Myocyte (in vitro differentiated cells): ENCODE measurements around the gene CSPG4. TPM values are rescaled to one million over a fixed set of nuclear protein-coding genes. Genes with fewer than 3 reads are reported as not detected.
"Not testable (repeated sequence)": the region's sequence is repeated elsewhere in the genome, so short reads cannot be mapped to it uniquely, and the experiment has no call there.

Source experiments
- DNase-seq: peaks from one replicate; pipeline ENCODE4 v3.0.0-alpha.2; 2012; ENCODE audit warnings: low read depth
- polyA plus RNA-seq: library from polyadenylated mRNA; unstranded; fragments of >200 nt; gene quantifications from one replicate; pipeline ENCODE4 v1.2.1, GENCODE V29; 2012; ENCODE audit warnings: missing spikeins
- total RNA-seq: library from RNA; depleted of rRNA; stranded (reverse); fragments of >200 nt; gene quantifications from 2 replicates; pipeline ENCODE4 v1.2.3, GENCODE V29; 2014

The CSPG4 gene, protein sequence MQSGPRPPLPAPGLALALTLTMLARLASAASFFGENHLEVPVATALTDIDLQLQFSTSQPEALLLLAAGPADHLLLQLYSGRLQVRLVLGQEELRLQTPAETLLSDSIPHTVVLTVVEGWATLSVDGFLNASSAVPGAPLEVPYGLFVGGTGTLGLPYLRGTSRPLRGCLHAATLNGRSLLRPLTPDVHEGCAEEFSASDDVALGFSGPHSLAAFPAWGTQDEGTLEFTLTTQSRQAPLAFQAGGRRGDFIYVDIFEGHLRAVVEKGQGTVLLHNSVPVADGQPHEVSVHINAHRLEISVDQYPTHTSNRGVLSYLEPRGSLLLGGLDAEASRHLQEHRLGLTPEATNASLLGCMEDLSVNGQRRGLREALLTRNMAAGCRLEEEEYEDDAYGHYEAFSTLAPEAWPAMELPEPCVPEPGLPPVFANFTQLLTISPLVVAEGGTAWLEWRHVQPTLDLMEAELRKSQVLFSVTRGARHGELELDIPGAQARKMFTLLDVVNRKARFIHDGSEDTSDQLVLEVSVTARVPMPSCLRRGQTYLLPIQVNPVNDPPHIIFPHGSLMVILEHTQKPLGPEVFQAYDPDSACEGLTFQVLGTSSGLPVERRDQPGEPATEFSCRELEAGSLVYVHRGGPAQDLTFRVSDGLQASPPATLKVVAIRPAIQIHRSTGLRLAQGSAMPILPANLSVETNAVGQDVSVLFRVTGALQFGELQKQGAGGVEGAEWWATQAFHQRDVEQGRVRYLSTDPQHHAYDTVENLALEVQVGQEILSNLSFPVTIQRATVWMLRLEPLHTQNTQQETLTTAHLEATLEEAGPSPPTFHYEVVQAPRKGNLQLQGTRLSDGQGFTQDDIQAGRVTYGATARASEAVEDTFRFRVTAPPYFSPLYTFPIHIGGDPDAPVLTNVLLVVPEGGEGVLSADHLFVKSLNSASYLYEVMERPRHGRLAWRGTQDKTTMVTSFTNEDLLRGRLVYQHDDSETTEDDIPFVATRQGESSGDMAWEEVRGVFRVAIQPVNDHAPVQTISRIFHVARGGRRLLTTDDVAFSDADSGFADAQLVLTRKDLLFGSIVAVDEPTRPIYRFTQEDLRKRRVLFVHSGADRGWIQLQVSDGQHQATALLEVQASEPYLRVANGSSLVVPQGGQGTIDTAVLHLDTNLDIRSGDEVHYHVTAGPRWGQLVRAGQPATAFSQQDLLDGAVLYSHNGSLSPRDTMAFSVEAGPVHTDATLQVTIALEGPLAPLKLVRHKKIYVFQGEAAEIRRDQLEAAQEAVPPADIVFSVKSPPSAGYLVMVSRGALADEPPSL (N-terminal part only)
- total RNA-seq, result 6.2 and 19.6 TPM in 2 replicates
- polyA plus RNA-seq, result 21.0 TPM

DNA sequence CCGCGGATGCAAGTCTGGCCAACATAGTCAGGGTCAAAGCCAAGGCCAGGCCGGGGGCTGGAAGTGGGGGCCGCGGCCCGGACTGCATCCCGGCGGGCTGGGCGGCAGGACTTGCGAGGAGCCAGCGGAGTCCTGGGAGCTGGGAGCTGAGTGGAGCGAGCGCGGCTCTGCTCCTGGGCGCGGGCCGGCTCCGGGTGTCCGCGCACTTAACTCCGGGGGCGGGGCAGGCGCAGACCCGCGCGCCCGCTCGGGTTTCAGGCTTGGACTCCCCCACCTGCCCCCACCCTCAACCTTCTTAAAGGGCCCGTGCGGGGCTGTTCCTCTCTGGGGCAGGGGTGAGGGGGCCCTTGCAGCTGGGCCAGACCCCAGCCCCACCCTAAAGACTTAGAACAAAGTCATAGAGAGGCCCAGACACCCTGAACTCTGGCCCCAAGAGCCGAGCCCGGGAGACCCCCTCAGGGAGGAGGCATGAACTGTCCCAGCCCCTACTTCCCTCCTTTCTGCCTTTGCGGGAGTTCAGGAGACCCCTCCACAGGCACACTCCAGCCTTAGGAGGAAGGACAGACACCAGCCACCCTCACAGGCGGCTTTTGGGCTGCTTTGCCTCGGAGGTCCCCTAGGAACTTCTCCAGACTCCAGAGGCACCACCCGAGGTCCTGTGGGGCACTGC lies at the start of gene CSPG4:
Gene CSPG4, minus strand, starts transcription at position 181 of the 670 bp plus-strand sequence. Its CDS starts 93 bp downstream, at position 88.
- DNase-seq, result peak; percentile 66

GRCh38 chr15:75762357-75762718 lies 49.7 kb upstream of the CSPG4 start:
- not testable (repeated sequence) for DNase-seq

DNA sequence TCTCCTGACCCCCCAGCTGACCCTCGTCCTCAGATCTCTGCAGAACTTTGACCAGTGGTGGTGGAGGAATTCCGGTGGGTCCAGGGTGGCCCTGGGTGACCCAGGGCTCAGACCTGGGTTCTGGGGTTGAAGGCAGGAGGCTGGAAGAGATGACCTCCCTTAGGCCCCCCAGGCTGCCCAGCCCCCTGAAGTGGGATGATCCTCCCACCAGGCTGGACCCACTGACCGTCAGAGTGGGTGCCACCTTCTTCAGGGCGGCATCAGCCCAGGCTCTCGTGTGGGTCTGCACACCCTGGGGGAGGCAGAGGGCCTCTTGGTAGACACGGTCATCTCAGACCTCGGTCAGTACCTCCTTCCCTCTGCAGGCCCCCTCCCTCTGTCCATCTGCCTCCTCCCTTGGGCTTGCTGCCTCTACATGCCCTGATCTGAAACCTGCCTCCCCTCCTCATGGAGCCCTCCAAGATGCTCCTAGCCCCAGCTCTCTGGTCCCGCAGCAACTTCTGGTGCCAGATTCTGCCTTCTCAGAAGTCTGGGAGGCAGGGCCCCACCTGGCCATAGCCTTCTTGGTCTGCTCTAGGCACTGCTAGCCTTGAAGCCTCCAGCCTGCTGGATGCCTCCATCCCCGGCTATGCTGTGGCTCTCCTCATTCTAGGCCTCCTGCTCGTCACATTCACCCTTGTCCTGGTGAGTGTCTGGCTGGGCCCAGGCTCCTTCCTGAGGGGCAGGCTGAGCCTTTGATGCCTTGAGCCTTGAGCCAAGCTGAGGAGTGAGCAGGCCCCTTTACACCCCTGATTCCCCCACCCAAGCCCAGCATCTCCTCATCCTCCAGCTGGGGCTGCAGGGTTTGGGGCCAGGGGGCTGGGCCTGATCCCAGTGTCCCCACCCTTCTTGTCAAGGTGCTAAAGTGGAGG lies 49.1 kb upstream of the CSPG4 start:
- DNase-seq, result no peak

DNA sequence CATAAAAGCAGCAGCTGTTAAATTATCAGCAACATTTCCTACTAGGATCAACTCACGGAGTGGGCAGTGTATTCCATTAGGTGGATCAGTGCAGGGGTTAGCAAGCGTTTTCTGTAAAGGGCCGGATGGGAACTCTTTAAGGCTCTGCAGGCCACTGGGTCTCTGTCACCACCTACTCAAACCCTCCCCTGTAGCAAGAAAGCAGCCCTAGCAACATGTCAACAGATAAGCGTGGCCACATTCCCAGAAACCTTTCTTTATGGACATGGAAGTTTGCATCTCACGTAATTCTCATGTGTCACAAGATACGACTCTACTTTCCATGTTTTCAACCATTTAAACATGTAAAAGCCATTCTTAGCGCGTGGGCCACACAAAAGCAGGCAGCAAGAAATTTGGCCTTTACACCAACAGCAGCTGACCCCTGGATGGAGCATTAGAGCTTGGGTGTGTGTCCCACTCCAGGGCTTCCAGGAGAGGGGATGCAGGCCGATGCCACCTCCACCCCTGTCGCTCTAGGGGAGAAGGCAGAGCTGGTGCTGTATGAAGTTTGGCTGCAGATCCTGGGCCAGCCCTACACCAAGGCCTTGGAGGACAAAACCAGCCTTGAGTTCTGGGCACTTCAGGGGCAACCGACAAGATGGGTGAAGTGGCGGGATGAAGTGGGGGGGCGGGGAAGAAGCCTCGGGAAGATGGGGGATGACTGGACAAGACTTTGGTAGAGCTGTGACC lies 48.2 kb upstream of the CSPG4 start:
- no peak for DNase-seq

DNA sequence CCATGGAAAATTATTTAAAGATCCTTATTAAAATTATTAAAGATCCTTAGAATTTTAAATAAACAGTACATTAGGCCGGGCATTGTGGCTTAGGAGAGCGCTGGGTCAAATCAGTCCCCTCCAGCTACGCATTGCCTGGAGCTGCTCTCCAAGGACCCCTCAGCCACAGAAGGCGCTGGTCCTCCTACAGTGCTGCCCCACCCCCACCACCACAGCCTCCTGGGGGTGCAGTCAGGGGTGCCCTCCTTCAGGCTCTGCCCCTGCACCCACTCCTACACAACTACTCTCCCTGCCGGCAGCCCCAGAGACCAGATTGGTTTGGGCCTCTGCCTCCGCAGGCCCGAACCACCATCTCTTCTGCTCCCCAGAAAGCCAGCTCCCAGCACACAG lies 47.5 kb upstream of the CSPG4 start:
- DNase-seq, result not testable (repeated sequence)

- no peak for DNase-seq
Observed at GRCh38 chr15:75759416-75760130, 46.9 kb upstream of the CSPG4 start.

GRCh38 chr15:75758071-75758872 lies 45.6 kb upstream of the CSPG4 start:
- DNase-seq, result peak; percentile 93

- not testable (repeated sequence) for DNase-seq
Observed at GRCh38 chr15:75754871-75755270, 42.2 kb upstream of the CSPG4 start.

GRCh38 chr15:75753145-75753544 lies 40.5 kb upstream of the CSPG4 start:
- DNase-seq, result no peak

- no peak for DNase-seq
Observed at GRCh38 chr15:75751891-75752290, 39.2 kb upstream of the CSPG4 start.

GRCh38 chr15:75751116-75751875 lies 38.6 kb upstream of the CSPG4 start:
- no peak for DNase-seq

DNA sequence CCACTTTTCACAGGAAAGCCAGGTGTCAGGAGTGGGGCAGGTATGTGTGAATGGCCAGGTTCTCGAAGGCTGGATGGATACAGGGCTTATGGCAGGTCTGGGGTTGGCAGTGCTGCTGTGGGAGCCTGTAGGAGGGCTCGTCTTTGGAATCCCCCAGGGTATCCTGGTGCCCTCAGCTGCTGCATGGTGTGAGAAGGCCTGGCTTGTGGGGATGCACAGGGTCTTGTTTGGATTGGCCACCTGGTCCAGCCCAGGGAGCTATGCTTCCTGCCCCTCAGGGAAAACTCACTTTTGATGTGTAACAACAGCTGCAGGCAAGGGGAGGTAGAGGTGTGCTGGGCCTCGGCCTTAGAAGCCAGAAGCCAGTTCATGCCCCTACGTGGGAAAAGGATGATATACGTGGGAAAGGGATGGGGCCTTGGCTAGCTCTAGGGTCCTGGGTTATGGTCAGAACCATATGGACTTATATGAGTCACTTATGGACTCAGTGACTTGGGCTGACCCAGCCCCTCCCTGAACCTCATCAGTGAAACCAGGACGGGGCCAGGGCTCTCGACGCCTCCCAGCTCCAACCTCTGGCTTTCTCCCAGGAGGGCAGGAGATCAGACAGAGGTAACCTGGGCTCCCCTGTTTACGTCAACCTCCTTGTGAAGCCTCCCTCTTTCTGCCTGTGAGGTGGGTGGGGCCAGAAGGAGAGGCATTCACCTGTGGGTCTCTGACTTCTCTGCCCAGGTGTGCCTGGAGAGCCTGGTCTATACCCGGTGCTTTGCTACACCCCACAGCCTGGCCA lies 37.8 kb upstream of the CSPG4 start:
- peak; percentile 6 for DNase-seq

- no peak for DNase-seq
Observed at GRCh38 chr15:75749820-75750219, 37.2 kb upstream of the CSPG4 start.

GRCh38 chr15:75748882-75749281 lies 36.2 kb upstream of the CSPG4 start:
- not testable (repeated sequence) for DNase-seq

DNA sequence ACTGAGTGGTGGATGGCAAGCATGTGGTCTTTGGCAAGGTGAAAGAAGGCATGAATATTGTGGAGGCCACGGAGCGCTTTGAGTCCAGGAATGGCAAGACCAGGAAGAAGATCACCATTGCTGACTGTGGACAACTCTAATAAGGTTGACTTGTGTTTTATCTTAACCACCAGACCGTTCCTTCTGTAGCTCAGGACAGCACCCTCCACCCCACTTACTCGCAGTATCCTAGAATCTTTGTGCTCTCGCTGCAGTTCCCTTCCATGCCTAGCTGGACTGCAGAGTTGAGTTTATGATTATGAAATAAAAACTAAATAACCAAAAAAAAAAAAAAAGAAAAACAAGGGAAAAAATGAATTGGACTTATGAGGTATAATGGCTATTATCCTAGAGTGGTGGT lies 34.5 kb upstream of the CSPG4 start:
- DNase-seq, result not testable (repeated sequence)

- no peak for DNase-seq
Observed at GRCh38 chr15:75745305-75745704, 32.7 kb upstream of the CSPG4 start.
